ENCODE data around the gene TFCP2. TPM values are rescaled to one million over a fixed set of nuclear protein-coding genes. Genes with fewer than 3 reads are reported as not detected.

TFCP2 gene
- total and polyA plus RNA-seq, 2 donors from 2014 or later, result 15.2 to 31.2 TPM

DNA sequence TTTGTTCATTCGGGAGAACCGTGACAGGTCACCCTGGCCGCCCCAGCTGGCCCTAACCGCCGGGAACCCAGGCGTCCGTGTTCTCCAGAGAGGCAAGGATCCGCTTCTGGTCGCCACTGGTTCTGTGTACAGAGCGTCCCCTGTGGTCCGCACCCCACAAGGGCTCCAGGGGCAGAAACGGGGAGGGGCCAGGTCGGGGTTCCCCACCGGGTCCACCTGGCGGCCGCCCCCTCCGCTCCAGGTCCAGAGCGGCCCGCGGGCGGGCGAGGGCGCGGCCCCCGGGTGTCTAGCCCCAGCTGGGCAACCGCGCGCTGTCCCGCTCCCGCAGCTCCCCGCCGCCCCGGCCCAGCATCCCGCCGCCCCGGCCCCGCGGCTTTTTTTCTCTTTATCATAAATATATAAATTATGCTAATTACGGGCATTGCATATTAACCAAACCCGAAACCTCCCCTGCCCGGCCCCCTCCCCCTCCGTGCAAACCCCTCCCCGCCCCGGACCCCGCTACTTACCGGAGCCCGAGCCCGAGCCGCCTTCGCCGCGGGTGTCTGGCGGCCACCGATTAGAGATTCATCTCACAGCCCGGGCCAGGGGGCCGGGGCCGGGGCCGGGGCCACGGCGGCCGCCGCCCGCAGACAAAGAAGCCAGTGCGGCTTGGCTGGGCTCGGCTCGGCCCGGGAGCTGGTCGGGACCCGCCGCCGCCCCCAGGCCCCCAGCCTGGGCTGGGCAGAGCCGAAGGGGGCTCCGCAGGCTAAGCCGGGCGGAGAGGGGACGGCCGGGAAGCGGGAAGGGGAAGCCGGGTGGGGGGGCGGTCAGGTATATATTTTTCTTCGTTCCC is 44.4 kb upstream of the TFCP2 start:
- intact Hi-C loops (cut with DNase I), result no loop called here
- no peaks in the 10 kb centered on the region for H3K9me3 ChIP-seq (ENCODE audit: control insufficient read depth in 2 of 3, insufficient read depth in 1 of 3, low read length in 3 of 3)
- H3K36me3 ChIP-seq (ENCODE audit: control insufficient read depth in 2 of 3, insufficient read depth in 3 of 3, low read length in 3 of 3), result no peaks in the 10 kb centered on the region
- H3K27ac ChIP-seq (ENCODE audit: low read depth in 2 of 2, low read length in 2 of 2), result peak overlapping the region; percentile 91 to 95
- TF ChIP-seq CTCF (IDR thresholded peaks at IDR 0.05; ENCODE audit: borderline replicate concordance, extremely low read depth, insufficient read depth), result peak; percentile 14
- FAIRE-seq, result no peak
- H3K4me1 ChIP-seq (ENCODE audit: control insufficient read depth in 2 of 3, insufficient read depth in 2 of 3, low read depth in 1 of 3, low read length in 3 of 3), result peaks cover 2 to 18% (median 8%) of the 10 kb centered on the region in 3 donors
- DNase-seq, result peak; percentile 43 to 90 (median 79)
- H3K9ac ChIP-seq (ENCODE audit: low read length in 3 of 3), result peak overlapping the region in 2 of 3 donors; percentile 75 to 77
- H3K27me3 ChIP-seq (ENCODE audit: control insufficient read depth, insufficient read depth, low read length), result no peaks in the 10 kb centered on the region
- peak overlapping the region in 2 of 3 donors; percentile 61 to 86 for H3K4me3 ChIP-seq (ENCODE audit: low read length in 3 of 3)

DNA sequence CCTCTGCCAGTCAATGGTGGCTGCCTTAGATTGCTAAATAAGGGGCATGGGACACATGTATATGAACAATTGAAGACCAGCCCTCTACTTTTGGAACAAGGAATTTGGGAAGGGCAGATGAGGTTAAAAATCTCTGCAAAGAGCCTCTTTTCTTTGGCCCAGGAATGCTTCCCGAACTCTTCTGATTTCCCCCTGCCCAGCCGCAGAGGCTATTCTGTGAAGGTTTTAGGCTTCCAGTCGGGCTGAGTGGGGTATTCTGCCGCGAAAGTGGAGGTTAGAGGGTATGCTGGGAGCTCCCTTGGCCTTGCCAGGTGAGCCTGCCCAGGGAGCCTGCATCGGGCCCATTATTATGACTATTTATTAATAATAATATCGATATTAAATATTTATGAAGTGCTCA is 43.7 kb upstream of the TFCP2 start:
- TF ChIP-seq CTCF (IDR thresholded peaks at IDR 0.05; ENCODE audit: borderline replicate concordance, extremely low read depth, insufficient read depth), result no peak
- intact Hi-C loops (cut with DNase I), result no loop called here
- FAIRE-seq (no peak), DNase-seq (no peak)
- H3K4me1 ChIP-seq (ENCODE audit: control insufficient read depth in 2 of 3, insufficient read depth in 2 of 3, low read depth in 1 of 3, low read length in 3 of 3), result peaks cover 2 to 18% (median 7%) of the 10 kb centered on the region in 3 donors
- peak overlapping the region; percentile 63 to 95 for H3K27ac ChIP-seq (ENCODE audit: low read depth in 2 of 2, low read length in 2 of 2)
- H3K4me3 ChIP-seq (ENCODE audit: low read length in 3 of 3), result peak overlapping the region in 2 of 3 donors; percentile 61 to 70
- no peaks in the 10 kb centered on the region for H3K27me3 ChIP-seq (ENCODE audit: control insufficient read depth, insufficient read depth, low read length)
- peak overlapping the region in 2 of 3 donors; percentile 75 to 77 for H3K9ac ChIP-seq (ENCODE audit: low read length in 3 of 3)
- H3K36me3 ChIP-seq (ENCODE audit: control insufficient read depth in 2 of 3, insufficient read depth in 3 of 3, low read length in 3 of 3), result no peaks in the 10 kb centered on the region
- no peaks in the 10 kb centered on the region for H3K9me3 ChIP-seq (ENCODE audit: control insufficient read depth in 2 of 3, insufficient read depth in 1 of 3, low read length in 3 of 3)

GRCh38 chr12:51214895-51215294 is 42.0 kb upstream of the TFCP2 start:
- no peak for FAIRE-seq
- no peaks in the 10 kb centered on the region for H3K27me3 ChIP-seq (ENCODE audit: control insufficient read depth, insufficient read depth, low read length)
- DNase-seq, result no peak
- H3K9me3 ChIP-seq (ENCODE audit: control insufficient read depth in 2 of 3, insufficient read depth in 1 of 3, low read length in 3 of 3), result no peaks in the 10 kb centered on the region
- no peak overlapping the region for H3K9ac ChIP-seq (ENCODE audit: low read length in 3 of 3)
- no peak overlapping the region for H3K4me3 ChIP-seq (ENCODE audit: low read length in 3 of 3)
- no peak for TF ChIP-seq CTCF (IDR thresholded peaks at IDR 0.05; ENCODE audit: borderline replicate concordance, extremely low read depth, insufficient read depth)
- H3K27ac ChIP-seq (ENCODE audit: low read depth in 2 of 2, low read length in 2 of 2), result no peak overlapping the region
- H3K4me1 ChIP-seq (ENCODE audit: control insufficient read depth in 2 of 3, insufficient read depth in 2 of 3, low read depth in 1 of 3, low read length in 3 of 3), result peaks cover 2 to 18% (median 7%) of the 10 kb centered on the region in 3 donors
- H3K36me3 ChIP-seq (ENCODE audit: control insufficient read depth in 2 of 3, insufficient read depth in 3 of 3, low read length in 3 of 3), result no peaks in the 10 kb centered on the region
- intact Hi-C loops (cut with DNase I), result no loop called here
